Measurements from ENCODE around the gene GPATCH1.
"Not testable (repeated sequence)": the region's sequence is repeated elsewhere in the genome, so short reads cannot be mapped to it uniquely, and the experiment has no call there.

GPATCH1 gene

GRCh38 chr19:33150852-33151518 lies 70.0 kb downstream of the GPATCH1 start:
- Histone ChIP-seq H3F3A (ENCODE audit: insufficient read depth, low read length) (no peaks in the 10 kb centered on the region), H3K4me1 (ENCODE audit: low read length) (no peaks in the 10 kb centered on the region), H3K4me3 (ENCODE audit: low read length) (no peak overlapping the region), H3K9ac (ENCODE audit: low read length) (no peak overlapping the region), H3K4me2 (ENCODE audit: low read depth, low read length) (no peak overlapping the region), H3K27me3 (replicated peaks; ENCODE audit: insufficient read depth, low read length) (no peaks in the 10 kb centered on the region), H3K27ac (ENCODE audit: low read length) (no peak overlapping the region), H3K79me2 (ENCODE audit: low read length) (no peaks in the 10 kb centered on the region), H2AFZ (ENCODE audit: low read length) (no peak overlapping the region), H4K20me1 (ENCODE audit: insufficient read depth, low read length) (no peaks in the 10 kb centered on the region), H3K36me3 (replicated peaks; ENCODE audit: insufficient read depth, low read length) (no peaks in the 10 kb centered on the region), H3K9me2 (replicated peaks; ENCODE audit: insufficient read depth, low read length) (no peaks in the 10 kb centered on the region), H3K9me3 (replicated peaks; ENCODE audit: insufficient read depth, low read length) (no peaks in the 10 kb centered on the region)
- DNase-seq = no peak
- TF ChIP-seq EZH2phosphoT487 (IDR thresholded peaks at IDR 0.05; ENCODE audit: low read length) (no peak), EZH2 (optimal IDR thresholded peaks at IDR 0.05; ENCODE audit: low read depth, low read length) (no peak)
- TF ChIP-seq, protein P1, sequence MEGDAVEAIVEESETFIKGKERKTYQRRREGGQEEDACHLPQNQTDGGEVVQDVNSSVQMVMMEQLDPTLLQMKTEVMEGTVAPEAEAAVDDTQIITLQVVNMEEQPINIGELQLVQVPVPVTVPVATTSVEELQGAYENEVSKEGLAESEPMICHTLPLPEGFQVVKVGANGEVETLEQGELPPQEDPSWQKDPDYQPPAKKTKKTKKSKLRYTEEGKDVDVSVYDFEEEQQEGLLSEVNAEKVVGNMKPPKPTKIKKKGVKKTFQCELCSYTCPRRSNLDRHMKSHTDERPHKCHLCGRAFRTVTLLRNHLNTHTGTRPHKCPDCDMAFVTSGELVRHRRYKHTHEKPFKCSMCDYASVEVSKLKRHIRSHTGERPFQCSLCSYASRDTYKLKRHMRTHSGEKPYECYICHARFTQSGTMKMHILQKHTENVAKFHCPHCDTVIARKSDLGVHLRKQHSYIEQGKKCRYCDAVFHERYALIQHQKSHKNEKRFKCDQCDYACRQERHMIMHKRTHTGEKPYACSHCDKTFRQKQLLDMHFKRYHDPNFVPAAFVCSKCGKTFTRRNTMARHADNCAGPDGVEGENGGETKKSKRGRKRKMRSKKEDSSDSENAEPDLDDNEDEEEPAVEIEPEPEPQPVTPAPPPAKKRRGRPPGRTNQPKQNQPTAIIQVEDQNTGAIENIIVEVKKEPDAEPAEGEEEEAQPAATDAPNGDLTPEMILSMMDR (IDR thresholded peaks at IDR 0.05; ENCODE audit: low read length) = no peak

DNA sequence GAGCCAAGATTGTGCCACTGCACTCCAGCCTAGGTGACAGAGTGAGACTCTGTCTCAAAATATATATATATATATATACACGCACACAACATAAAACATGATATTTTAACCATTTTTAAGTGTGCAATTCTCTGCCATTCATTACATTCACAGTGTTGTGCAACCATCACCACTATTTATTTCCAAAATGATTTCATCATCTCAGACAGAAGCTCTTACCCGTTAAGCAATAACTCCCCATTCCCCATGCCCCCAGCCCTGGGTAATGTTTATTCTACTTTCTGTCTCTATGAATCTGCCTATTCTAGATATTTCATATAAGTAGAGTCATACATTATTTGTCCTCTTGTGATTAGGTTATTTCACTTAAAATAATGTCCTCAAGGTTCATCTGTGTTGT lies 71.2 kb downstream of the GPATCH1 start:
- Histone ChIP-seq H3K4me2 (ENCODE audit: low read depth, low read length) (no peak overlapping the region), H3K79me2 (ENCODE audit: low read length) (no peaks in the 10 kb centered on the region), H3K27ac (ENCODE audit: low read length) (no peak overlapping the region), H4K20me1 (ENCODE audit: insufficient read depth, low read length) (no peaks in the 10 kb centered on the region), H3K4me3 (ENCODE audit: low read length) (no peak overlapping the region), H3K27me3 (replicated peaks; ENCODE audit: insufficient read depth, low read length) (no peaks in the 10 kb centered on the region), H3K36me3 (replicated peaks; ENCODE audit: insufficient read depth, low read length) (no peaks in the 10 kb centered on the region), H2AFZ (ENCODE audit: low read length) (no peak overlapping the region), H3K9me3 (replicated peaks; ENCODE audit: insufficient read depth, low read length) (no peaks in the 10 kb centered on the region), H3F3A (ENCODE audit: insufficient read depth, low read length) (no peaks in the 10 kb centered on the region), H3K9ac (ENCODE audit: low read length) (no peak overlapping the region), H3K9me2 (replicated peaks; ENCODE audit: insufficient read depth, low read length) (no peaks in the 10 kb centered on the region), H3K4me1 (ENCODE audit: low read length) (no peaks in the 10 kb centered on the region)
- DNase-seq = no peak
- TF ChIP-seq, protein P1 (IDR thresholded peaks at IDR 0.05; ENCODE audit: low read length) = no peak
- no peak for TF ChIP-seq EZH2 (optimal IDR thresholded peaks at IDR 0.05; ENCODE audit: low read depth, low read length)
- no peak for TF ChIP-seq EZH2phosphoT487 (IDR thresholded peaks at IDR 0.05; ENCODE audit: low read length)

GRCh38 chr19:33152625-33153024 lies 71.6 kb downstream of the GPATCH1 start:
- H3F3A ChIP-seq (ENCODE audit: insufficient read depth, low read length); H3K4me3 ChIP-seq (ENCODE audit: low read length); H3K9ac ChIP-seq (ENCODE audit: low read length); DNase-seq; H3K79me2 ChIP-seq (ENCODE audit: low read length); H3K9me3 ChIP-seq (replicated peaks; ENCODE audit: insufficient read depth, low read length); H3K4me1 ChIP-seq (ENCODE audit: low read length); H4K20me1 ChIP-seq (ENCODE audit: insufficient read depth, low read length); H3K4me2 ChIP-seq (ENCODE audit: low read depth, low read length); H3K27ac ChIP-seq (ENCODE audit: low read length); H2AFZ ChIP-seq (ENCODE audit: low read length); H3K27me3 ChIP-seq (replicated peaks; ENCODE audit: insufficient read depth, low read length); H3K36me3 ChIP-seq (replicated peaks; ENCODE audit: insufficient read depth, low read length); H3K9me2 ChIP-seq (replicated peaks; ENCODE audit: insufficient read depth, low read length): not testable (repeated sequence)

DNA sequence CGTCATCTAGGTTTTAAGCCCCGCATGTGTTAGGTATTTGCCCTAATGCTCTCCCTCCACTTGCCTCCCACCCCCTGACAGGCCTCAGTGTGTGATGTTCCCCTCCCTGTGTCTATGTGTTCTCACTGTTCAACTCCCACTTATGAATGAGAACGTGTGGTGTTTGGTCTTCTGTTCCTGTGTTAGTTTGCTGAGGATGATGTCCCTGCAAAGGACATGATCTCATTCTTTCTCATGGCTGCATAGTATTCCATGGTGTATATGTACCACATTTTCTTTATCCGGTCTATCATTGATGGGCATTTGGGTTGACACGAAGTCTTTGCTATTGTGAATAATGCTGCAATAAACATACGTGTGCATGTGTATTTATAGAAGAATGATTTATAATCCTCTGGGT lies 73.3 kb downstream of the GPATCH1 start:
- not testable (repeated sequence) for H3K9ac ChIP-seq (ENCODE audit: low read length); H3K27me3 ChIP-seq (replicated peaks; ENCODE audit: insufficient read depth, low read length); H3K27ac ChIP-seq (ENCODE audit: low read length); H3K9me2 ChIP-seq (replicated peaks; ENCODE audit: insufficient read depth, low read length); H3K9me3 ChIP-seq (replicated peaks; ENCODE audit: insufficient read depth, low read length); H3K36me3 ChIP-seq (replicated peaks; ENCODE audit: insufficient read depth, low read length); H3K4me2 ChIP-seq (ENCODE audit: low read depth, low read length); H3K4me3 ChIP-seq (ENCODE audit: low read length); DNase-seq; H3K4me1 ChIP-seq (ENCODE audit: low read length); H3F3A ChIP-seq (ENCODE audit: insufficient read depth, low read length); H4K20me1 ChIP-seq (ENCODE audit: insufficient read depth, low read length); H3K79me2 ChIP-seq (ENCODE audit: low read length); H2AFZ ChIP-seq (ENCODE audit: low read length)
